Spinal cord (tissue), 10 donors: Measurements from ENCODE around the gene SZT2. TPM values are rescaled to one million over a fixed set of nuclear protein-coding genes. Genes with fewer than 3 reads are reported as not detected.
"Not testable (repeated sequence)": the region's sequence is repeated elsewhere in the genome, so short reads cannot be mapped to it uniquely, and the experiment has no call there.

ENCODE experiments used
- DNase-seq, 6 donors: peaks; one replicate each; pipeline versions ENCODE4 v3.0.0 to v3.0.0-alpha.2; 2013 to 2015; ENCODE audit warnings: low spot score in 6 of 6, low read depth in 4 of 6
- H3K27ac ChIP-seq: one replicate; pipeline ENCODE4 v1.5.1; 2013; ENCODE audit warnings: low read depth, low read length, control low read depth
- H3K27me3 ChIP-seq: one replicate; pipeline ENCODE4 v1.6.1; 2013; ENCODE audit warnings: low read length; ENCODE audit not compliant: control insufficient read depth, insufficient read depth
- H3K36me3 ChIP-seq: one replicate; pipeline ENCODE4 v1.6.1; 2013; ENCODE audit warnings: low read length; ENCODE audit not compliant: control insufficient read depth, insufficient read depth
- H3K4me1 ChIP-seq: one replicate; pipeline ENCODE4 v1.6.1; 2013; ENCODE audit warnings: low read length; ENCODE audit not compliant: control insufficient read depth, insufficient read depth
- H3K4me3 ChIP-seq: one replicate; pipeline ENCODE4 v1.5.1; 2013; ENCODE audit warnings: low read depth, low read length, control low read depth
- H3K9me3 ChIP-seq: one replicate; pipeline ENCODE4 v1.6.1; 2013; ENCODE audit warnings: low read length; ENCODE audit not compliant: control insufficient read depth, insufficient read depth
- WGBS: methylation state at CpG from one replicate; pipeline ENCODE4 v1.1.5; 2013; ENCODE audit warnings: missing lambda C conversion rate; ENCODE audit not compliant: insufficient coverage; 5-methylcytosine and 5-hydroxymethylcytosine counted together
- polyA plus RNA-seq, 2 donors: library from polyadenylated mRNA; unstranded; fragments of 120-200 nt; gene quantifications; one replicate each; pipeline ENCODE4 v1.2.1, GENCODE V29; 2013; ENCODE audit not compliant: insufficient read length in 2 of 2
- total RNA-seq, 2 donors: library from RNA; depleted of rRNA in 1 of 2; stranded (reverse); fragments of 120-200 nt in 1 of 2; fragments of >200 nt in 1 of 2; gene quantifications; one replicate each; pipeline versions ENCODE4 v1.2.3 to v1.2.4, GENCODE V29; 2013 to 2014
- donor health status: healthy.

SZT2 gene
- total and polyA plus RNA-seq, 4 donors = 23.1 to 37.8 (median 27.7) TPM

- Histone ChIP-seq H3K36me3 (peaks cover 25% of the 10 kb centered on the region), H3K27me3 (no peaks in the 10 kb centered on the region), H3K27ac (peak overlapping the region; percentile 65), H3K4me3 (no peak overlapping the region), H3K9me3 (no peaks in the 10 kb centered on the region), H3K4me1 (peaks cover 16% of the 10 kb centered on the region)
- 31% methylated on average over 5 of the region's 6 CpGs for WGBS
- DNase-seq = peak in 2 of 6 donors; percentile 71 to 77
These were observed 7.5 kb upstream of the SZT2 start for GRCh38 chr1:43382027-43382779.

- Histone ChIP-seq H3K36me3 (peaks cover 25% of the 10 kb centered on the region), H3K4me3 (no peak overlapping the region), H3K4me1 (peaks cover 16% of the 10 kb centered on the region), H3K9me3 (no peaks in the 10 kb centered on the region), H3K27ac (peak overlapping the region; percentile 65), H3K27me3 (no peaks in the 10 kb centered on the region)
- 100% methylated on average over 1 of the region's 2 CpGs for WGBS
- peak in 2 of 6 donors; percentile 24 to 38 for DNase-seq
These were observed 6.2 kb upstream of the SZT2 start for GRCh38 chr1:43383449-43383848.

GRCh38 chr1:43386676-43387075 is 3.0 kb upstream of the SZT2 start:
- H3K27me3 ChIP-seq = no peaks in the 10 kb centered on the region
- WGBS = 97% methylated on average over 6 of the region's 6 CpGs
- H3K27ac ChIP-seq = no peak overlapping the region
- no peaks in the 10 kb centered on the region for H3K9me3 ChIP-seq
- peaks cover 20% of the 10 kb centered on the region for H3K4me1 ChIP-seq
- DNase-seq = no peak
- H3K36me3 ChIP-seq = peaks cover 22% of the 10 kb centered on the region
- no peak overlapping the region for H3K4me3 ChIP-seq

GRCh38 chr1:43387976-43388599 is 1.6 kb upstream of the SZT2 start:
- WGBS = 74% methylated on average over 3 of the region's 4 CpGs
- H3K27me3 ChIP-seq = no peaks in the 10 kb centered on the region
- H3K4me3 ChIP-seq = peak overlapping the region; percentile 93
- H3K4me1 ChIP-seq = peaks cover 10% of the 10 kb centered on the region
- H3K36me3 ChIP-seq = peaks cover 22% of the 10 kb centered on the region
- DNase-seq = no peak
- no peaks in the 10 kb centered on the region for H3K9me3 ChIP-seq
- H3K27ac ChIP-seq = no peak overlapping the region

GRCh38 chr1:43388613-43389012 is 1.1 kb upstream of the SZT2 start:
- Histone ChIP-seq H3K4me1 (peaks cover 7% of the 10 kb centered on the region), H3K27me3 (no peaks in the 10 kb centered on the region), H3K4me3 (peak overlapping the region; percentile 93), H3K9me3 (no peaks in the 10 kb centered on the region), H3K36me3 (peaks cover 22% of the 10 kb centered on the region), H3K27ac (no peak overlapping the region)
- 56% methylated on average over 3 of the region's 3 CpGs for WGBS
- DNase-seq = no peak

- Histone ChIP-seq H3K4me1 (peaks cover 7% of the 10 kb centered on the region), H3K4me3 (no peak overlapping the region), H3K27me3 (no peaks in the 10 kb centered on the region), H3K27ac (no peak overlapping the region), H3K36me3 (peaks cover 7% of the 10 kb centered on the region), H3K9me3 (no peaks in the 10 kb centered on the region)
- 71% methylated on average over 1 of the region's 3 CpGs for WGBS
- DNase-seq = no peak
These were observed 3.0 kb downstream of the SZT2 start for GRCh38 chr1:43392702-43393101.

GRCh38 chr1:43395523-43395922 is 5.8 kb downstream of the SZT2 start:
- no peak for DNase-seq
- no peaks in the 10 kb centered on the region for H3K27me3 ChIP-seq
- H3K27ac ChIP-seq = no peak overlapping the region
- H3K4me3 ChIP-seq = no peak overlapping the region
- WGBS = 100% methylated on average over 1 of the region's 4 CpGs
- H3K4me1 ChIP-seq = peaks cover 3% of the 10 kb centered on the region
- peaks cover 15% of the 10 kb centered on the region for H3K36me3 ChIP-seq
- no peaks in the 10 kb centered on the region for H3K9me3 ChIP-seq

GRCh38 chr1:43396059-43396458 is 6.4 kb downstream of the SZT2 start:
- no peak overlapping the region for H3K27ac ChIP-seq
- no peak for DNase-seq
- WGBS = no CpG with 5 or more reads among the region's 1 CpG
- H3K4me3 ChIP-seq = no peak overlapping the region
- no peaks in the 10 kb centered on the region for H3K27me3 ChIP-seq
- no peaks in the 10 kb centered on the region for H3K4me1 ChIP-seq
- H3K9me3 ChIP-seq = no peaks in the 10 kb centered on the region
- H3K36me3 ChIP-seq = peaks cover 18% of the 10 kb centered on the region

- Histone ChIP-seq H3K4me1 (no peaks in the 10 kb centered on the region), H3K27ac (no peak overlapping the region), H3K36me3 (peaks cover 18% of the 10 kb centered on the region), H3K27me3 (no peaks in the 10 kb centered on the region), H3K9me3 (no peaks in the 10 kb centered on the region), H3K4me3 (no peak overlapping the region)
- WGBS = no CpG with 5 or more reads among the region's 3 CpGs
- DNase-seq = no peak
These were observed 8.5 kb downstream of the SZT2 start for GRCh38 chr1:43398227-43398626.

GRCh38 chr1:43400441-43400840 is 10.7 kb downstream of the SZT2 start:
- H3K27me3 ChIP-seq, H3K4me1 ChIP-seq, DNase-seq, H3K27ac ChIP-seq, H3K9me3 ChIP-seq, H3K4me3 ChIP-seq: not testable (repeated sequence)
- 100% methylated on average over 4 of the region's 9 CpGs for WGBS
- peaks cover 35% of the 10 kb centered on the region for H3K36me3 ChIP-seq
